HCT116 (cell line): ENCODE data around the gene RGN. TPM values are rescaled to one million over a fixed set of nuclear protein-coding genes. Genes with fewer than 3 reads are reported as not detected.

Source experiments
- ATAC-seq: fragments of 200-7000 bp; cut with Tn5 transposase; 2 replicates; pipeline ENCODE4 v1.9.1; 2020; ENCODE audit warnings: mild to moderate bottlenecking, moderate library complexity
- BruUV-seq: library from RNA; stranded (reverse); fragments of 400-500 nt; replicated peaks from 2 replicates; lab custom pipeline; 2021; lab: Mats Ljungman, UMichigan
- CTCF ChIA-PET: fragments of 300-600 bp; sonication (Branson Sonifier 250); formaldehyde crosslinking; loops from one replicate; lab custom pipeline; 2021; ENCODE audit warnings: antibody characterized with exemption; lab: Charles Lee
- POLR2A ChIA-PET: fragments of 300-600, 350-600 bp; sonication (Branson Sonifier 250); formaldehyde crosslinking; loops from one replicate; lab custom pipeline; 2021; ENCODE audit warnings: antibody characterized with exemption; lab: Charles Lee
- RAD21 ChIA-PET, 2 experiments: fragments of 300-600 bp; sonication (Branson Sonifier 250); formaldehyde crosslinking; loops; one replicate each; lab custom pipeline; 2023; ENCODE audit warnings: low total read pairs in 2 of 2; ENCODE audit not compliant: uncharacterized antibody in 2 of 2, unreplicated experiment in 2 of 2, low non-redundant PET in 1 of 2; lab: Charles Lee
- DNase-seq: peaks from one replicate; pipeline ENCODE4 v3.0.0-alpha.2; 2010; ENCODE audit warnings: low read depth, low spot score
- H2AFZ ChIP-seq: fragments of 200-600 bp; shearing (Covaris generic), sonication (generic); 2 replicates; pipeline ENCODE4 v1.6.1; 2017; ENCODE audit warnings: low read depth, mixed run types, mixed read lengths, antibody characterized with exemption, low read length; ENCODE audit not compliant: poor library complexity, severe bottlenecking
- H3K27ac ChIP-seq: 2 replicates; pipeline ENCODE4 v1.5.1; 2012; ENCODE audit warnings: low read depth, low read length
- H3K27me3 ChIP-seq: fragments of 200-600 bp; sonication (generic); 2 replicates; pipeline ENCODE4 v1.6.1; 2016; ENCODE audit warnings: mixed run types, low read length, mixed read lengths; ENCODE audit not compliant: insufficient read depth
- H3K36me3 ChIP-seq, 2 experiments: fragments of 200-500 bp in 1 of 2; fragments of 200-600 bp in 1 of 2; sonication (Bioruptor generic) in 1 of 2; sonication (generic) in 1 of 2; 2 replicates each; pipeline versions ENCODE4 v1.5.1 to v1.6.1; 2014 to 2016; ENCODE audit warnings: low read length in 2 of 2, inconsistent platforms in 1 of 2, mixed read lengths in 1 of 2, mixed run types in 1 of 2; ENCODE audit not compliant: insufficient read depth in 2 of 2, control insufficient read depth in 1 of 2
- H3K4me1 ChIP-seq, 2 experiments: fragments of 200-600 bp in 1 of 2; sonication (generic) in 1 of 2; 2 replicates each; pipeline versions ENCODE4 v1.5.1 to v1.6.1; 2012 to 2017; ENCODE audit warnings: low read length in 2 of 2, inconsistent platforms in 1 of 2, mild to moderate bottlenecking in 1 of 2, mixed read lengths in 1 of 2, mixed run types in 1 of 2, moderate library complexity in 1 of 2; ENCODE audit not compliant: insufficient read depth in 2 of 2, control insufficient read depth in 1 of 2
- H3K4me2 ChIP-seq: fragments of 200-600 bp; sonication (generic); 2 replicates; pipeline ENCODE4 v1.6.1; 2017; ENCODE audit warnings: mixed run types, low read length, mixed read lengths
- H3K4me3 ChIP-seq, 2 experiments: fragments of 200-600 bp in 1 of 2; sonication (generic) in 1 of 2; replicated peaks in 1 of 2; 2 replicates each; pipeline ENCODE4 v1.5.1; 2011 to 2016; ENCODE audit warnings: low read length in 2 of 2, control low read depth in 1 of 2, low read depth in 1 of 2, mild to moderate bottlenecking in 1 of 2, mixed read lengths in 1 of 2, mixed run types in 1 of 2
- H3K79me2 ChIP-seq: fragments of 200-600 bp; sonication (generic); 2 replicates; pipeline ENCODE4 v1.6.1; 2017; ENCODE audit warnings: mild to moderate bottlenecking, mixed run types, low read length, moderate library complexity, mixed read lengths; ENCODE audit not compliant: insufficient read depth
- H3K9ac ChIP-seq: fragments of 200-600 bp; sonication (generic); 2 replicates; pipeline ENCODE4 v1.6.1; 2016; ENCODE audit warnings: low read length, mixed read lengths
- H3K9me2 ChIP-seq: fragments of 200-600 bp; sonication (generic), shearing (Covaris generic); 2 replicates; pipeline ENCODE4 v1.6.1; 2017; ENCODE audit warnings: mixed run types, mild to moderate bottlenecking, moderate library complexity; ENCODE audit not compliant: insufficient read depth
- H3K9me3 ChIP-seq, 2 experiments: fragments of 200-500 bp in 1 of 2; fragments of 200-600 bp in 1 of 2; sonication (Bioruptor generic) in 1 of 2; sonication (generic) in 1 of 2; 2 replicates each; pipeline ENCODE4 v1.6.1; 2014 to 2017; ENCODE audit warnings: low read length in 2 of 2, mixed read lengths in 2 of 2, inconsistent platforms in 1 of 2, low read depth in 1 of 2, mild to moderate bottlenecking in 1 of 2, mixed run types in 1 of 2, moderate library complexity in 1 of 2; ENCODE audit not compliant: control insufficient read depth in 1 of 2, insufficient read depth in 1 of 2
- H4K20me1 ChIP-seq: fragments of 200-600 bp; sonication (generic), shearing (Covaris generic); 2 replicates; pipeline ENCODE4 v1.6.1; 2017; ENCODE audit warnings: mixed run types, mild to moderate bottlenecking, moderate library complexity; ENCODE audit not compliant: insufficient read depth
- CBX3 ChIP-seq: IDR thresholded peaks from 2 replicates; pipeline ENCODE4 v1.6.1; 2012; ENCODE audit warnings: low read depth
- CEBPB ChIP-seq: IDR thresholded peaks from 2 replicates; pipeline ENCODE4 v1.6.1; 2012; ENCODE audit warnings: low read depth
- EGR1 ChIP-seq: IDR thresholded peaks from 2 replicates; pipeline ENCODE4 v1.6.1; 2012; ENCODE audit warnings: low read depth
- EZH2phosphoT487 ChIP-seq: fragments of 200-600 bp; IDR thresholded peaks from 2 replicates; pipeline ENCODE4 v1.6.1; 2018; ENCODE audit warnings: antibody characterized with exemption, borderline replicate concordance
- FOSL1 ChIP-seq: IDR thresholded peaks from 2 replicates; pipeline ENCODE4 v1.6.1; 2012; ENCODE audit warnings: low read depth
- JUND ChIP-seq: IDR thresholded peaks from 2 replicates; pipeline ENCODE4 v1.6.1; 2012
- POLR2A ChIP-seq: IDR thresholded peaks from 2 replicates; pipeline ENCODE4 v1.7.0; 2011; ENCODE audit warnings: borderline replicate concordance; ENCODE audit not compliant: insufficient read depth, insufficient read length; ENCODE audit errors: extremely low read depth
- POLR2AphosphoS5 ChIP-seq: IDR thresholded peaks from 2 replicates; pipeline ENCODE4 v1.6.1; 2011; ENCODE audit warnings: mild to moderate bottlenecking, low read depth, low read length, moderate library complexity
- RAD21 ChIP-seq: IDR thresholded peaks from 2 replicates; pipeline ENCODE4 v1.6.1; 2012; ENCODE audit warnings: low read depth, mild to moderate bottlenecking
- SIN3A ChIP-seq: IDR thresholded peaks from 2 replicates; pipeline ENCODE4 v1.6.1; 2012; ENCODE audit warnings: low read depth
- SP1 ChIP-seq: IDR thresholded peaks from 2 replicates; pipeline ENCODE4 v1.6.1; 2012; ENCODE audit warnings: low read depth
- SRF ChIP-seq: IDR thresholded peaks from 2 replicates; pipeline ENCODE4 v1.6.1; 2012; ENCODE audit warnings: low read depth
- YY1 ChIP-seq: IDR thresholded peaks from 2 replicates; pipeline ENCODE4 v1.6.1; 2011; ENCODE audit warnings: low read length, low read depth, moderate library complexity, mild to moderate bottlenecking; ENCODE audit not compliant: insufficient replicate concordance; ENCODE audit errors: extremely low read depth
- ZFX ChIP-seq: fragments of 450-650 bp; IDR thresholded peaks from 2 replicates; pipeline ENCODE4 v1.6.1; 2017
- ZNF274 ChIP-seq: fragments of 200-500 bp; sonication (Bioruptor generic); IDR thresholded peaks from 2 replicates; pipeline ENCODE4 v1.6.1; 2014; ENCODE audit warnings: mild to moderate bottlenecking, low read depth, low read length, inconsistent platforms
- intact Hi-C: fragments of 100-400 bp; cut with micrococcal nuclease; formaldehyde crosslinking; loops from 2 replicates; pipeline ENCODE4 v1.10.0; 2022
- total RNA-seq: library from RNA; stranded (reverse); gene quantifications from one replicate; pipeline ENCODE4 v1.2.1, GENCODE V29; 2021; ENCODE audit not compliant: unreplicated experiment
- TF ChIP-seq, protein P1 (sequence below), 3 experiments: fragments of 200-600 bp in 1 of 3; sonication (generic) in 1 of 3; IDR thresholded peaks in 2 of 3; conservative IDR thresholded peaks in 1 of 3; 2 replicates each; pipeline ENCODE4 v1.5.1; 2012 to 2017; ENCODE audit warnings: low read depth in 2 of 3, low read length in 2 of 3, antibody characterized with exemption in 1 of 3, borderline replicate concordance in 1 of 3, control low read depth in 1 of 3, mild to moderate bottlenecking in 1 of 3, mixed read lengths in 1 of 3, mixed run types in 1 of 3, moderate library complexity in 1 of 3; ENCODE audit not compliant: insufficient read depth in 1 of 3
- TF ChIP-seq, protein P2 (sequence below): IDR thresholded peaks from 2 replicates; pipeline ENCODE4 v1.6.1; 2011; ENCODE audit warnings: mild to moderate bottlenecking, low read length, moderate library complexity; ENCODE audit not compliant: insufficient replicate concordance; ENCODE audit errors: extremely low read depth
- TF ChIP-seq, protein P3 (sequence below): IDR thresholded peaks from 2 replicates; pipeline ENCODE4 v1.6.1; 2012

The RGN gene
- total RNA-seq, 1 experiment from 2014 or later = not detected

DNA sequence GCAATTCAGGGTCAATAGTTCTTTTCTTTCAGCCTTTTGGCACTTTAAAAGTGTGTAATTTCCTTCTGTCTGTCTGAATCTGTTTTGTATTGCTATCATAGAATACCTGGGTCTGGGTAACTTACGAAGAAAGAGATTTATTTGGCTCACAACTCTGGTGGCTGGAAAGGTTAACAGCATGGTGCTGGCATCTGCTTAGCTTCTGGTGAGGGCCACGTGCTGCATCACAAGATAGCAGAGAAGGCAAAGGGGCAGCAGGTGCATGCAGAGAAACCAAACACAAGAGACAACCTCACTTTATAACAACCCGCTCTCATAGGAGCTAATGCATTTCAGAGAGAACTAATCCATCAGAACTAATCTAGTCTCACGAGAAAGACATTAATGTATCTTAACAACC is 18.8 kb downstream of the RGN start:
- no peaks in the 10 kb centered on the region for H4K20me1 ChIP-seq
- DNase-seq (no peak), ATAC-seq (no peak)
- no TSS peak for BruUV-seq
- ChIA-PET POLR2A (no interaction called here), CTCF (no interaction called here), RAD21 (no interaction called here)
- H2AFZ ChIP-seq = no peak overlapping the region
- H3K79me2 ChIP-seq = no peaks in the 10 kb centered on the region
- no peak overlapping the region for H3K27ac ChIP-seq
- H3K9me3 ChIP-seq = no peaks in the 10 kb centered on the region
- H3K4me1 ChIP-seq = no peaks in the 10 kb centered on the region
- TF ChIP-seq ZNF274 (no peak), SRF (no peak), SIN3A (no peak), RAD21 (no peak), SP1 (no peak), YY1 (no peak), POLR2A (no peak), FOSL1 (no peak), JUND (no peak), CBX3 (no peak), EZH2phosphoT487 (no peak), EGR1 (no peak), ZFX (no peak), POLR2AphosphoS5 (no peak), CEBPB (no peak)
- TF ChIP-seq, protein P1, sequence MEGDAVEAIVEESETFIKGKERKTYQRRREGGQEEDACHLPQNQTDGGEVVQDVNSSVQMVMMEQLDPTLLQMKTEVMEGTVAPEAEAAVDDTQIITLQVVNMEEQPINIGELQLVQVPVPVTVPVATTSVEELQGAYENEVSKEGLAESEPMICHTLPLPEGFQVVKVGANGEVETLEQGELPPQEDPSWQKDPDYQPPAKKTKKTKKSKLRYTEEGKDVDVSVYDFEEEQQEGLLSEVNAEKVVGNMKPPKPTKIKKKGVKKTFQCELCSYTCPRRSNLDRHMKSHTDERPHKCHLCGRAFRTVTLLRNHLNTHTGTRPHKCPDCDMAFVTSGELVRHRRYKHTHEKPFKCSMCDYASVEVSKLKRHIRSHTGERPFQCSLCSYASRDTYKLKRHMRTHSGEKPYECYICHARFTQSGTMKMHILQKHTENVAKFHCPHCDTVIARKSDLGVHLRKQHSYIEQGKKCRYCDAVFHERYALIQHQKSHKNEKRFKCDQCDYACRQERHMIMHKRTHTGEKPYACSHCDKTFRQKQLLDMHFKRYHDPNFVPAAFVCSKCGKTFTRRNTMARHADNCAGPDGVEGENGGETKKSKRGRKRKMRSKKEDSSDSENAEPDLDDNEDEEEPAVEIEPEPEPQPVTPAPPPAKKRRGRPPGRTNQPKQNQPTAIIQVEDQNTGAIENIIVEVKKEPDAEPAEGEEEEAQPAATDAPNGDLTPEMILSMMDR (IDR thresholded peaks at IDR 0.05 in 2 of 3, conservative IDR thresholded peaks at IDR 0.05 in 1 of 3; ENCODE audit: borderline replicate concordance in 1 of 3, insufficient read depth in 1 of 3, low read depth in 2 of 3, low read length in 2 of 3) = no peak
- TF ChIP-seq, protein P2, sequence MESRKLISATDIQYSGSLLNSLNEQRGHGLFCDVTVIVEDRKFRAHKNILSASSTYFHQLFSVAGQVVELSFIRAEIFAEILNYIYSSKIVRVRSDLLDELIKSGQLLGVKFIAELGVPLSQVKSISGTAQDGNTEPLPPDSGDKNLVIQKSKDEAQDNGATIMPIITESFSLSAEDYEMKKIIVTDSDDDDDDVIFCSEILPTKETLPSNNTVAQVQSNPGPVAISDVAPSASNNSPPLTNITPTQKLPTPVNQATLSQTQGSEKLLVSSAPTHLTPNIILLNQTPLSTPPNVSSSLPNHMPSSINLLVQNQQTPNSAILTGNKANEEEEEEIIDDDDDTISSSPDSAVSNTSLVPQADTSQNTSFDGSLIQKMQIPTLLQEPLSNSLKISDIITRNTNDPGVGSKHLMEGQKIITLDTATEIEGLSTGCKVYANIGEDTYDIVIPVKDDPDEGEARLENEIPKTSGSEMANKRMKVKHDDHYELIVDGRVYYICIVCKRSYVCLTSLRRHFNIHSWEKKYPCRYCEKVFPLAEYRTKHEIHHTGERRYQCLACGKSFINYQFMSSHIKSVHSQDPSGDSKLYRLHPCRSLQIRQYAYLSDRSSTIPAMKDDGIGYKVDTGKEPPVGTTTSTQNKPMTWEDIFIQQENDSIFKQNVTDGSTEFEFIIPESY = no peak
- TF ChIP-seq, protein P3, sequence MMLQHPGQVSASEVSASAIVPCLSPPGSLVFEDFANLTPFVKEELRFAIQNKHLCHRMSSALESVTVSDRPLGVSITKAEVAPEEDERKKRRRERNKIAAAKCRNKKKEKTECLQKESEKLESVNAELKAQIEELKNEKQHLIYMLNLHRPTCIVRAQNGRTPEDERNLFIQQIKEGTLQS = no peak
- no peak overlapping the region for H3K4me3 ChIP-seq
- no peak overlapping the region for H3K4me2 ChIP-seq
- no peaks in the 10 kb centered on the region for H3K9me2 ChIP-seq
- intact Hi-C loops = loop anchor here (10.0 kb wide), 2 partner anchors 342 to 452 kb away; partner anchors contain the start of gene SLC9A7
- no peaks in the 10 kb centered on the region for H3K36me3 ChIP-seq
- no peaks in the 10 kb centered on the region for H3K27me3 ChIP-seq
- no peak overlapping the region for H3K9ac ChIP-seq
